ENCODE results near the gene PNPLA2. TPM values are rescaled to one million over a fixed set of nuclear protein-coding genes. Genes with fewer than 3 reads are reported as not detected.

PNPLA2 gene
- total RNA-seq, 1 donor from 2014 or later, result 2.6 TPM

DNA sequence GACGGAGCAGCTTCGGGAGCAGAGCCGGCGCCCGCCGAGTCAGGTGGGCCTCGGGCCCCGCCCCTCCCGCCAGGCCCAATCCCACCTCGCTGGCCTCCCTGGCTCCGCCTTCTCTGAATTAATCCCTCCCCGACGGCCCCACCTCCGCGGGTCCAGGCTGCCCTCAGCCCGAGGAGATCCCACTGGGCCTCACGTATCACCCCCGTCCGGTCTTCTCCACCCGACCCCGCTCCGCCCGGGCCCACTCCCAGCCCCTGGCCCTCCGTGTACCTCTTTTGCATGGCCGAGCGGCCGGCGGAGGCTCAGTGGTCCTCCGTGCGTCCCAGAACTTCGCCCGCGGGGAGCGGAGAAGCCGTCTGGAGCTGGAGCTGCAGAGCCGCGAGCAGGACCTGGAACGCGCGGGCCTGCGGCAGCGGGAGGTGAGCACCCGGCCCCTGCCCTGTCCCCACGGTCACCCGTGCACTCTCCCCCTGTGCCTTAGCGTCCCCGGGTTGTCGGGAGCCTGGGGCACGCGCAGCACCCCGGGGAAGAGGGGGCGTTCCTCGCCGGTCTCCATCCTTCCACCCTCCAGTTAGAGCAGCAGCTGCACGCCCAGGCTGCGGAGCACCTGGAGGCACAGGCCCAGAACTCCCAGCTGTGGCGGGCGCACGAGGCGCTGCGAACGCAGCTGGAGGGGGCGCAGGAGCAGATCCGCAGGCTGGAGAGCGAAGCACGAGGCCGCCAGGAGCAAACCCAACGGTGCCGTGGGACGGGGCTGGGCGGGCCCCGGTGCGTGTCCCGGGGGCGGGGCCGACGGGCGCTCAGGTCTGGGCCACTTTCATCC, 11.8 kb downstream of the PNPLA2 start:
- no peaks in the 10 kb centered on the region for H3K9me3 Mint-ChIP-seq
- H3K4me3 ChIP-seq, result peak overlapping the region; percentile 45

DNA sequence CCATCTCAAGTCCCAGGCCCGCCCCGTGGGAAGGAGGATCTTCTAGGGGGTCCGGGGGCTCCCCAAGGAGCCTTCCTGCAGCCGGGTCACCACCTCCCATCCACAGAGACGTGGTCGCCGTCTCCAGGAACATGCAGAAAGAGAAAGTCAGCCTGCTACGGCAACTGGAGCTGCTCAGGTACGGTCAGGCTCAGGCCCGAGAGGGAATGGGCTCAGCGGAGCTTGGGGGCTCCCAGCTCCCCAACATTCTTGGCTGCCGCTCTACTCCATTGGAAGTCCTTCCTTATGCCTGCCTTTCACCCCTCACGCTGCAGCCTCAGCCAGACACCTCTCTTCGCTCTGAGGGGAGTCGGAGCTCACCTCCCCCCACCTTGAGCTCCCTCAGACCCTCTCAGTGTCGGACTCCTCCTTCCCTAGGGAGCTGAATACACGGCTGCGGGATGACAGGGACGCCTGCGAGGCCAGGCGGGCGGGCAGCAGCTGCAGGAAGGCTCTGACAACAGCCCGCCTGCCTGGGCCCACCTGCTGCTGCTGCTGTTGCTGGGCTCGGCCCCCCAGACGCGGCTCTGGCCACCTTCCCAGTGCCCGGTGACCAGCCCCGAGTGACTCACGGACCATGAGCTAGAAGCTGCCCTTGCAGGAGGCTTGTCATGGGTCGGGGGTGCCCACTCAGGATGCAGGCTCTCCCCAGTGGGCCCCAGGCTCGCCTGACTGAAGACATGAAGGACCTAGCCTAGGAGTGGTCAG, 12.6 kb downstream of the PNPLA2 start:
- peaks cover 65% of the 10 kb centered on the region for H4K20me1 ChIP-seq (ENCODE audit: low read depth)
- H3K9me3 ChIP-seq (ENCODE audit: low read depth), result no peaks in the 10 kb centered on the region
- no peak overlapping the region for H3K27ac ChIP-seq
- Mint-ChIP-seq H3K4me3 (peak overlapping the region; percentile 81), H3K27ac (no peak overlapping the region), H3K9me3 (no peaks in the 10 kb centered on the region), H3K27me3 (ENCODE audit: insufficient read depth, low read depth) (peaks cover 37% of the 10 kb centered on the region), H3K36me3 (no peaks in the 10 kb centered on the region), H3K4me1 (peaks cover 44% of the 10 kb centered on the region)
- no peak overlapping the region for H2AFZ ChIP-seq (replicated peaks)
- peak overlapping the region; percentile 80 for H3K4me2 ChIP-seq
- H3K27me3 ChIP-seq, result peaks cover 62% of the 10 kb centered on the region
- H3K4me3 ChIP-seq, result peak overlapping the region; percentile 45
- DNase-seq (ENCODE audit: low spot score), result peak; percentile 49
- H3K9ac ChIP-seq, result no peak overlapping the region
- H3K36me3 ChIP-seq, result no peaks in the 10 kb centered on the region
- peaks cover 60% of the 10 kb centered on the region for H3F3A ChIP-seq (ENCODE audit: low read depth)
- no peaks in the 10 kb centered on the region for H3K79me2 ChIP-seq (ENCODE audit: low read depth)
- TF ChIP-seq EZH2phosphoT487 (IDR thresholded peaks at IDR 0.05) (no peak), CTCF (IDR thresholded peaks at IDR 0.05) (no peak), EZH2 (IDR thresholded peaks at IDR 0.05) (no peak)
- H3K4me1 ChIP-seq, result peaks cover 54% of the 10 kb centered on the region

More for the DNA sequence above, 11.8 kb downstream of the PNPLA2 start:
- peak; percentile 96 for DNase-seq (ENCODE audit: low spot score)
- Histone ChIP-seq H2AFZ (replicated peaks) (no peak overlapping the region), H3F3A (ENCODE audit: low read depth) (peaks cover 60% of the 10 kb centered on the region), H3K36me3 (no peaks in the 10 kb centered on the region), H3K9me3 (ENCODE audit: low read depth) (no peaks in the 10 kb centered on the region), H3K27ac (no peak overlapping the region), H4K20me1 (ENCODE audit: low read depth) (peaks cover 68% of the 10 kb centered on the region), H3K27me3 (peaks cover 70% of the 10 kb centered on the region), H3K4me2 (peak overlapping the region; percentile 80), H3K4me1 (peaks cover 54% of the 10 kb centered on the region), H3K79me2 (ENCODE audit: low read depth) (no peaks in the 10 kb centered on the region), H3K9ac (no peak overlapping the region)
- TF ChIP-seq EZH2phosphoT487 (IDR thresholded peaks at IDR 0.05), result peak; percentile 35
- TF ChIP-seq EZH2 (IDR thresholded peaks at IDR 0.05), result no peak
- no peak for TF ChIP-seq CTCF (IDR thresholded peaks at IDR 0.05)
- Mint-ChIP-seq H3K4me1 (peaks cover 44% of the 10 kb centered on the region), H3K27ac (no peak overlapping the region), H3K4me3 (peak overlapping the region; percentile 76), H3K27me3 (ENCODE audit: insufficient read depth, low read depth) (peaks cover 35% of the 10 kb centered on the region), H3K36me3 (no peaks in the 10 kb centered on the region)

GRCh38 chr11:831961-832528, 13.3 kb downstream of the PNPLA2 start:
- Histone ChIP-seq H3K27ac (no peak overlapping the region), H3K36me3 (no peaks in the 10 kb centered on the region), H3K4me3 (peak overlapping the region; percentile 87), H3K4me1 (peaks cover 50% of the 10 kb centered on the region), H3K9me3 (ENCODE audit: low read depth) (no peaks in the 10 kb centered on the region), H2AFZ (replicated peaks) (peak overlapping the region; percentile 30), H3K4me2 (peak overlapping the region; percentile 80), H3K79me2 (ENCODE audit: low read depth) (no peaks in the 10 kb centered on the region), H3K9ac (no peak overlapping the region), H3K27me3 (peaks cover 55% of the 10 kb centered on the region), H3F3A (ENCODE audit: low read depth) (peaks cover 52% of the 10 kb centered on the region), H4K20me1 (ENCODE audit: low read depth) (peaks cover 68% of the 10 kb centered on the region)
- H3K9me3 Mint-ChIP-seq, result no peaks in the 10 kb centered on the region
- TF ChIP-seq EZH2phosphoT487 (IDR thresholded peaks at IDR 0.05) (no peak), CTCF (IDR thresholded peaks at IDR 0.05) (no peak), EZH2 (IDR thresholded peaks at IDR 0.05) (no peak)
- no peak for DNase-seq (ENCODE audit: low spot score)
- peaks cover 40% of the 10 kb centered on the region for H3K4me1 Mint-ChIP-seq
- peak overlapping the region; percentile 33 for H3K27ac Mint-ChIP-seq
- peaks cover 32% of the 10 kb centered on the region for H3K27me3 Mint-ChIP-seq (ENCODE audit: insufficient read depth, low read depth)
- H3K4me3 Mint-ChIP-seq, result peak overlapping the region; percentile 81
- no peaks in the 10 kb centered on the region for H3K36me3 Mint-ChIP-seq
